MCF 10A (cell line): ENCODE measurements around the gene FAM222A. TPM values are rescaled to one million over a fixed set of nuclear protein-coding genes. Genes with fewer than 3 reads are reported as not detected.

Source experiments
- BruUV-seq: library from RNA; stranded (reverse); fragments of 400-500 nt; replicated peaks from 2 replicates; lab custom pipeline; 2021; lab: Mats Ljungman, UMichigan
- CTCF ChIA-PET: fragments of 300-600 bp; sonication (Branson Sonifier 250); formaldehyde crosslinking; extraction: SDS; loops from one replicate; lab custom pipeline; 2021; ENCODE audit warnings: antibody characterized with exemption, inconsistent platforms; lab: Yijun Ruan, JAX
- POLR2A ChIA-PET: fragments of 300-600, 350-650 bp; sonication (Branson Sonifier 250); formaldehyde crosslinking; extraction: SDS; loops from one replicate; lab custom pipeline; 2020; ENCODE audit warnings: antibody characterized with exemption, inconsistent platforms; lab: Yijun Ruan, JAX
- DNase-seq: peaks from one replicate; pipeline ENCODE4 v3.0.0-alpha.2; 2018; ENCODE audit not compliant: unreplicated experiment
- H3K27ac Mint-ChIP-seq: one replicate; pipeline ENCODE4 v1.8.0; 2022; ENCODE audit warnings: mild to moderate bottlenecking, low read depth, mixed read lengths; ENCODE audit not compliant: unreplicated experiment
- H3K27me3 Mint-ChIP-seq: one replicate; pipeline ENCODE4 v1.8.0; 2022; ENCODE audit warnings: mixed read lengths; ENCODE audit not compliant: insufficient read depth, unreplicated experiment
- H3K36me3 Mint-ChIP-seq: one replicate; pipeline ENCODE4 v1.8.0; 2022; ENCODE audit warnings: mild to moderate bottlenecking, moderate library complexity, mixed read lengths; ENCODE audit not compliant: insufficient read depth, unreplicated experiment
- H3K4me1 Mint-ChIP-seq: one replicate; pipeline ENCODE4 v1.8.0; 2022; ENCODE audit warnings: mixed read lengths; ENCODE audit not compliant: insufficient read depth, unreplicated experiment
- H3K4me3 Mint-ChIP-seq: one replicate; pipeline ENCODE4 v1.8.0; 2022; ENCODE audit warnings: mild to moderate bottlenecking, moderate library complexity, mixed read lengths; ENCODE audit not compliant: unreplicated experiment
- H3K9me3 Mint-ChIP-seq: one replicate; pipeline ENCODE4 v1.8.0; 2022; ENCODE audit warnings: mixed read lengths; ENCODE audit not compliant: unreplicated experiment
- intact Hi-C: fragments of 100-400 bp; cut with micrococcal nuclease; formaldehyde crosslinking; loops from 2 replicates; pipeline ENCODE4 v1.14.1; 2022
- total RNA-seq: library from RNA; stranded (reverse); gene quantifications from 2 replicates; pipeline ENCODE4 v1.2.3, GENCODE V29; 2022
- TF ChIP-seq, protein P1 (sequence below): fragments of 200-600 bp; IDR thresholded peaks from one replicate; pipeline ENCODE4 v1.8.0; 2022; ENCODE audit warnings: antibody characterized with exemption, mild to moderate bottlenecking; ENCODE audit not compliant: unreplicated experiment

FAM222A gene
- total RNA-seq, 1 experiment from 2014 or later, result 0.19 TPM

DNA sequence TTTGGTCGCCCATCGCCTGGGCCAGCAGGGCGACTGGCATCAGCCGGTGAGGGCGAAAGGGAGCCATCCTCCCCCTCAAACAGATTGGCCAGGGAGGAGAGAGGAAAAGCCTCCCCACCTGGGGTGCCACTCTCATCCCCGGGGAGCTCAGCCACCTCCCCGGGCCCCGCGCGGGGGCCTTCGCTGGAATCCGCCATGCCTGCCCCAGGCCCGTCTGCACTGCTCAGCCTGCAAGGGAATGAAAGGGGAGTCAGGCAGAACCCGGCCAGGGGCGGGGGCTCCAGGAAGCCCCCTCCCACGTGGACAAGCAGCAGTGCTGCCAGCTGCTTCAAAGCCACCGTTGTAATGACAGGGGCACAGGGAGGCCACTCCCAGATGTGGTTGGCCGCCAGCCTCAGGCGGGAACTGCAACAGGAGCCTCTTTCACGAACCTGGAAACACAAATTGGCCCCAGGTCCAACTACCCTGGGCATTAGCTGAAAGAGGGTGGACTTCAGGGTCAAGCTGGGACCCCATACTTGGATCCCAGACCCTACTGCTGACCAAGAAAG lies 101.0 kb downstream of the FAM222A start:
- no peak for DNase-seq
- TF ChIP-seq, protein P1, sequence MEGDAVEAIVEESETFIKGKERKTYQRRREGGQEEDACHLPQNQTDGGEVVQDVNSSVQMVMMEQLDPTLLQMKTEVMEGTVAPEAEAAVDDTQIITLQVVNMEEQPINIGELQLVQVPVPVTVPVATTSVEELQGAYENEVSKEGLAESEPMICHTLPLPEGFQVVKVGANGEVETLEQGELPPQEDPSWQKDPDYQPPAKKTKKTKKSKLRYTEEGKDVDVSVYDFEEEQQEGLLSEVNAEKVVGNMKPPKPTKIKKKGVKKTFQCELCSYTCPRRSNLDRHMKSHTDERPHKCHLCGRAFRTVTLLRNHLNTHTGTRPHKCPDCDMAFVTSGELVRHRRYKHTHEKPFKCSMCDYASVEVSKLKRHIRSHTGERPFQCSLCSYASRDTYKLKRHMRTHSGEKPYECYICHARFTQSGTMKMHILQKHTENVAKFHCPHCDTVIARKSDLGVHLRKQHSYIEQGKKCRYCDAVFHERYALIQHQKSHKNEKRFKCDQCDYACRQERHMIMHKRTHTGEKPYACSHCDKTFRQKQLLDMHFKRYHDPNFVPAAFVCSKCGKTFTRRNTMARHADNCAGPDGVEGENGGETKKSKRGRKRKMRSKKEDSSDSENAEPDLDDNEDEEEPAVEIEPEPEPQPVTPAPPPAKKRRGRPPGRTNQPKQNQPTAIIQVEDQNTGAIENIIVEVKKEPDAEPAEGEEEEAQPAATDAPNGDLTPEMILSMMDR, result no peak
- Mint-ChIP-seq H3K4me1 (peaks cover 13% of the 10 kb centered on the region), H3K9me3 (no peaks in the 10 kb centered on the region), H3K27ac (no peak overlapping the region), H3K27me3 (no peaks in the 10 kb centered on the region), H3K4me3 (no peak overlapping the region), H3K36me3 (no peaks in the 10 kb centered on the region)
- intact Hi-C loops, result no loop called here
- BruUV-seq, result no TSS peak
- ChIA-PET POLR2A (interaction anchor here (1.2 kb wide), 1 partner anchor 10 kb away, joined by 3 read pairs; no protein-coding TSS in a partner anchor), CTCF (interaction anchor here (1.0 to 5.3 kb wide), 3 partner anchors 9 to 114 kb away, joined by 3 to 39 read pairs (median 22); no protein-coding TSS in a partner anchor)

DNA sequence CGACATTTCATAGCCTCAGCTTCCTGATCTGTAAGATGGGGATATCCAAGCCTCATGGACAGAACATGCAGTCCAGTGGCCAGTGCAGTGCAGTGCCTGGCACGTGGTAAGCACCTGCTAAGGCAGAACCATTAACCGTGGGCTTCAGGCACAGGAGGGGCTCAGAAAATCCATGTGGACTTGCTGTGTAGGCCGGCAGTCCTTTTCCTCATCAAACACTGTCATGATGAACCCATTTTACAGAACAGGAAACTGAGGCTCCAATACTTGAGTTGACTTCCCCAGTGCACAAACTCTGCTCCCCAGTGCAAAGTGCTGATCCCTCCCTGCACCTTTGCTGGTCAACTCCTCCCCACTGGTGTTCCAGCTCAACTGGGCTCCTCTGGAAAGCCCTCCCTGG lies 101.6 kb downstream of the FAM222A start:
- Mint-ChIP-seq H3K4me3 (no peak overlapping the region), H3K36me3 (no peaks in the 10 kb centered on the region), H3K27me3 (no peaks in the 10 kb centered on the region), H3K9me3 (no peaks in the 10 kb centered on the region), H3K27ac (no peak overlapping the region), H3K4me1 (peaks cover 17% of the 10 kb centered on the region)
- intact Hi-C loops, result no loop called here
- POLR2A ChIA-PET, result interaction anchor here (1.2 kb wide), 1 partner anchor 10 kb away, joined by 3 read pairs; no protein-coding TSS in a partner anchor
- CTCF ChIA-PET, result interaction anchor here (1.0 to 5.3 kb wide), 3 partner anchors 10 to 113 kb away, joined by 3 to 39 read pairs (median 22); no protein-coding TSS in a partner anchor
- TF ChIP-seq, protein P1, result no peak
- DNase-seq, result no peak
- BruUV-seq, result no TSS peak

DNA sequence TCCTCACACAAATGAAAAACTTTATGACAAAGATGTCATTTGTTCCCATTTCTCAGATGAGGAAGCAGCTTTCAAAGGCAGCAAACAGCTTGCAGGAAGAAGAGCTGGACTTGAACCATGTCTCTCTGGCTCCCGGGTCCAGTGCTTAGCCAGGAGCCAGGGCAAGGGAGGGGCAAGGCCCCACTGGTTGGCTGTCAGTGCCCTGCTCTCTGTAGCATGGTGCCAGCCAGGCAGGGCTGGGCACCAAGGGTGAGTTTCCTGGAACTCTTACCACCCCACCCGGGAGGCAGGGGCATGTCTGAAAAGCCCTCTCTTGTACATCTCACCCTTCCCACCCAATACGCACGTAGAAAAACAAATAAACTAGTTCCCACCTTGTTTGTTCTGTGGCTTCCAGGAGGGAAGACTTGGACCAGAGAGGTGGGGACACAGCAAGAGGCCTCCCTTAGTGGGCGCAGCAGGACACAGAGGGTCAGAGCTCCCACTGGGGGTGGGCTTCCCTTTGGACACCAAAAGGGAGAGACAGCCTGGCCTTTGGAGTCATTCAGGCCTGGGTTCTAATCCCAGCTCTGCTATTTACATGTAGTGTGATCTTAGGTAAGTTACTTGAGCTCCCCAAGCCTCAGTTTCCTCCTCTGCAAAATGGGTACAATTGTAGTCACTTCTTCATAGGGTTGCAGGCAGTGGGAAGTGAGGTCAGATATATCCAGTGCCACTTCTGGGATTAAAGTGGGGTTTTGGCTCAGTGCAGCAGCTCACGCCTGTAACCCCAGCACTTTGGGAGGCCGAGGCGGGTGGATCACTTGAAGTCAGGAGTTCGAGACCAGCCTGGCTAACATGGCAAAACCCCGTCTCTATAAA lies 102.4 kb downstream of the FAM222A start:
- H3K27me3 Mint-ChIP-seq, result no peaks in the 10 kb centered on the region
- H3K27ac Mint-ChIP-seq, result no peak overlapping the region
- intact Hi-C loops, result no loop called here
- H3K4me1 Mint-ChIP-seq, result peaks cover 18% of the 10 kb centered on the region
- CTCF ChIA-PET, result interaction anchor here (0.6 to 5.3 kb wide), 3 partner anchors 11 to 179 kb away, joined by 4 to 39 read pairs (median 22); no protein-coding TSS in a partner anchor
- DNase-seq, result no peak
- BruUV-seq, result no TSS peak
- H3K9me3 Mint-ChIP-seq, result no peaks in the 10 kb centered on the region
- no peak overlapping the region for H3K4me3 Mint-ChIP-seq
- H3K36me3 Mint-ChIP-seq, result no peaks in the 10 kb centered on the region
- POLR2A ChIA-PET, result interaction anchor here (1.2 kb wide), 1 partner anchor 11 kb away, joined by 3 read pairs; no protein-coding TSS in a partner anchor
- TF ChIP-seq, protein P1, result no peak

DNA sequence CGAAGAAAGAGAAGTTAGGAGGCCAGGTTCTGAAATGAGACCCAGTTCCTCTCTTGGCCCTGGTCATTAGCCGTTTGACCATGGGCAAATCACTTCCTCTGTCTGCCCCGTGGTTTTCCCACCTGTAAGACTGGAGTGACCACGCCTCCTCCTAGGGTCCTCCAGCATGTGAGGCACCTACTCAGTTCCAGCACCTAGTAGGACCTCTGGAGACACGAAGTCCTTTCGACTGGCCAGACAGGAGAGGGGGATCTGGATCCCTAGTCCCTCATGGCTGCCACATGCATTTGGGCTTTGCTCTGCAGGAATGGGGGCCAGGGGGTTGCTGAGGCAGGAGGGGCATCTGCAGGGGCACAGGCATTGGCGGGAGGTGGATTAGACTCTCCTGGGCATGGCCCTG lies 103.2 kb downstream of the FAM222A start:
- Mint-ChIP-seq H3K36me3 (no peaks in the 10 kb centered on the region), H3K4me3 (no peak overlapping the region), H3K27me3 (no peaks in the 10 kb centered on the region), H3K9me3 (no peaks in the 10 kb centered on the region), H3K27ac (no peak overlapping the region), H3K4me1 (peaks cover 27% of the 10 kb centered on the region)
- TF ChIP-seq, protein P1, result no peak
- DNase-seq, result no peak
- POLR2A ChIA-PET, result no interaction called here
- CTCF ChIA-PET, result interaction anchor here (0.7 to 5.3 kb wide), 2 partner anchors 12 to 28 kb away, joined by 3 to 39 read pairs; no protein-coding TSS in a partner anchor
- BruUV-seq, result no TSS peak
- intact Hi-C loops, result no loop called here
